DLD1 (cell line): ENCODE measurements around the gene KDM3A.
"Not testable (repeated sequence)": the region's sequence is repeated elsewhere in the genome, so short reads cannot be mapped to it uniquely, and the experiment has no call there.

Experiments used
- in situ Hi-C: cut with HindIII; loops from 2 replicates; pipeline ENCODE4 v1.10.0; 2017; ENCODE audit warnings: low sequenced_read_pairs

KDM3A gene

GRCh38 chr2:86476918-86477317 is 35.7 kb downstream of the KDM3A start:
- in situ Hi-C loops = no loop called here

- in situ Hi-C loops = no loop called here
These were observed 36.2 kb downstream of the KDM3A start for GRCh38 chr2:86477349-86477748.

GRCh38 chr2:86480105-86480504 is 38.9 kb downstream of the KDM3A start:
- in situ Hi-C loops = no loop called here

- in situ Hi-C loops = no loop called here
These were observed 40.9 kb downstream of the KDM3A start for GRCh38 chr2:86482034-86482433.

- in situ Hi-C loops = no loop called here
These were observed 43.2 kb downstream of the KDM3A start for GRCh38 chr2:86484385-86484784.

GRCh38 chr2:86485103-86485502 is 43.9 kb downstream of the KDM3A start:
- in situ Hi-C loops = no loop called here

- in situ Hi-C loops = no loop called here
These were observed 44.6 kb downstream of the KDM3A start for GRCh38 chr2:86485802-86486201.

GRCh38 chr2:86487062-86487461 is 45.9 kb downstream of the KDM3A start:
- in situ Hi-C loops = no loop called here

- in situ Hi-C loops = no loop called here
These were observed 47.5 kb downstream of the KDM3A start for GRCh38 chr2:86488561-86489250.

- in situ Hi-C loops = no loop called here
These were observed 48.4 kb downstream of the KDM3A start for GRCh38 chr2:86489542-86489941.

GRCh38 chr2:86490245-86490644 is 49.1 kb downstream of the KDM3A start:
- in situ Hi-C loops = no loop called here

GRCh38 chr2:86491088-86491487 is 49.9 kb downstream of the KDM3A start:
- in situ Hi-C loops = no loop called here

- in situ Hi-C loops = no loop called here
These were observed 50.9 kb downstream of the KDM3A start for GRCh38 chr2:86492048-86492453.

- in situ Hi-C loops = not testable (repeated sequence)
These were observed 55.2 kb downstream of the KDM3A start for GRCh38 chr2:86496391-86496790.

GRCh38 chr2:86498468-86499260 is 57.5 kb downstream of the KDM3A start:
- in situ Hi-C loops = no loop called here

- in situ Hi-C loops = no loop called here
These were observed 58.2 kb downstream of the KDM3A start for GRCh38 chr2:86499326-86499725.

GRCh38 chr2:86500325-86501083 is 59.3 kb downstream of the KDM3A start:
- in situ Hi-C loops = no loop called here

GRCh38 chr2:86507600-86507999 is 66.4 kb downstream of the KDM3A start:
- in situ Hi-C loops = no loop called here

- in situ Hi-C loops = no loop called here
These were observed 69.3 kb downstream of the KDM3A start for GRCh38 chr2:86510436-86510933.

GRCh38 chr2:86512034-86512433 is 70.9 kb downstream of the KDM3A start:
- in situ Hi-C loops = no loop called here

- in situ Hi-C loops = no loop called here
These were observed 71.7 kb downstream of the KDM3A start for GRCh38 chr2:86512892-86513291.
